ENCODE data around the gene CYP2S1. TPM values are rescaled to one million over a fixed set of nuclear protein-coding genes. Genes with fewer than 3 reads are reported as not detected.

The CYP2S1 gene
- total RNA-seq, 1 donor from 2014 or later = 17.5 TPM

GRCh38 chr19:41245843-41246242, 52.8 kb downstream of the CYP2S1 start:
- TF ChIP-seq, protein P1, sequence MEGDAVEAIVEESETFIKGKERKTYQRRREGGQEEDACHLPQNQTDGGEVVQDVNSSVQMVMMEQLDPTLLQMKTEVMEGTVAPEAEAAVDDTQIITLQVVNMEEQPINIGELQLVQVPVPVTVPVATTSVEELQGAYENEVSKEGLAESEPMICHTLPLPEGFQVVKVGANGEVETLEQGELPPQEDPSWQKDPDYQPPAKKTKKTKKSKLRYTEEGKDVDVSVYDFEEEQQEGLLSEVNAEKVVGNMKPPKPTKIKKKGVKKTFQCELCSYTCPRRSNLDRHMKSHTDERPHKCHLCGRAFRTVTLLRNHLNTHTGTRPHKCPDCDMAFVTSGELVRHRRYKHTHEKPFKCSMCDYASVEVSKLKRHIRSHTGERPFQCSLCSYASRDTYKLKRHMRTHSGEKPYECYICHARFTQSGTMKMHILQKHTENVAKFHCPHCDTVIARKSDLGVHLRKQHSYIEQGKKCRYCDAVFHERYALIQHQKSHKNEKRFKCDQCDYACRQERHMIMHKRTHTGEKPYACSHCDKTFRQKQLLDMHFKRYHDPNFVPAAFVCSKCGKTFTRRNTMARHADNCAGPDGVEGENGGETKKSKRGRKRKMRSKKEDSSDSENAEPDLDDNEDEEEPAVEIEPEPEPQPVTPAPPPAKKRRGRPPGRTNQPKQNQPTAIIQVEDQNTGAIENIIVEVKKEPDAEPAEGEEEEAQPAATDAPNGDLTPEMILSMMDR (IDR thresholded peaks at IDR 0.05; ENCODE audit: unreplicated experiment) = no peak
- peaks cover 8% of the 10 kb centered on the region for H3K36me3 Mint-ChIP-seq (ENCODE audit: low read depth, unreplicated experiment)
- DNase-seq (ENCODE audit: low spot score) = no peak
- no peak overlapping the region for H3K27ac Mint-ChIP-seq (ENCODE audit: unreplicated experiment)
- H3K4me3 Mint-ChIP-seq (ENCODE audit: unreplicated experiment) = no peak overlapping the region
- H3K27me3 Mint-ChIP-seq (ENCODE audit: unreplicated experiment) = no peaks in the 10 kb centered on the region
- no peaks in the 10 kb centered on the region for H3K4me1 Mint-ChIP-seq (ENCODE audit: unreplicated experiment)
- H3K9me3 Mint-ChIP-seq (ENCODE audit: unreplicated experiment) = no peaks in the 10 kb centered on the region

DNA sequence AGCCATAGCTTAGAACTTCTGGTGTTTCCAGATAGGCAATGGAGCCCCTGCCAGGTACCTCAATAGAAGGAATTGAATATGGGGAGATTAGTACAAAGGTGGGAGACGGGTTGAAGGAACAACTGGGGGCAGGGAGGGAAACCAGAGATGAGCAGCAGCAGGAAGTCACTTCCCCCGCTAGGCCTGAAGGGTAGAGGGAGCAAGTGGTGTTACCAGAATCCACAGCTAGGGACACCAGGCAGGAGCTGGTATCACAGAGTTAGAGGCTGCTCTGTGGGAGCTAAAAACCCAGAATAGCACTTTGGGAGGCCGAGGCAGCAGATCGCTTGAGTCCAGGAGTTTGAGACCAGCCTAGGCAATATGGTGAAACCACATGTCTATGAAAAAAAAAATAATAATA, 55.9 kb downstream of the CYP2S1 start:
- no peak overlapping the region for H3K27ac Mint-ChIP-seq (ENCODE audit: unreplicated experiment)
- no peak for DNase-seq (ENCODE audit: low spot score)
- no peak overlapping the region for H3K4me3 Mint-ChIP-seq (ENCODE audit: unreplicated experiment)
- TF ChIP-seq, protein P1 (IDR thresholded peaks at IDR 0.05; ENCODE audit: unreplicated experiment) = no peak
- no peaks in the 10 kb centered on the region for H3K4me1 Mint-ChIP-seq (ENCODE audit: unreplicated experiment)
- peaks cover 8% of the 10 kb centered on the region for H3K36me3 Mint-ChIP-seq (ENCODE audit: low read depth, unreplicated experiment)
- H3K9me3 Mint-ChIP-seq (ENCODE audit: unreplicated experiment) = no peaks in the 10 kb centered on the region
- no peaks in the 10 kb centered on the region for H3K27me3 Mint-ChIP-seq (ENCODE audit: unreplicated experiment)

DNA sequence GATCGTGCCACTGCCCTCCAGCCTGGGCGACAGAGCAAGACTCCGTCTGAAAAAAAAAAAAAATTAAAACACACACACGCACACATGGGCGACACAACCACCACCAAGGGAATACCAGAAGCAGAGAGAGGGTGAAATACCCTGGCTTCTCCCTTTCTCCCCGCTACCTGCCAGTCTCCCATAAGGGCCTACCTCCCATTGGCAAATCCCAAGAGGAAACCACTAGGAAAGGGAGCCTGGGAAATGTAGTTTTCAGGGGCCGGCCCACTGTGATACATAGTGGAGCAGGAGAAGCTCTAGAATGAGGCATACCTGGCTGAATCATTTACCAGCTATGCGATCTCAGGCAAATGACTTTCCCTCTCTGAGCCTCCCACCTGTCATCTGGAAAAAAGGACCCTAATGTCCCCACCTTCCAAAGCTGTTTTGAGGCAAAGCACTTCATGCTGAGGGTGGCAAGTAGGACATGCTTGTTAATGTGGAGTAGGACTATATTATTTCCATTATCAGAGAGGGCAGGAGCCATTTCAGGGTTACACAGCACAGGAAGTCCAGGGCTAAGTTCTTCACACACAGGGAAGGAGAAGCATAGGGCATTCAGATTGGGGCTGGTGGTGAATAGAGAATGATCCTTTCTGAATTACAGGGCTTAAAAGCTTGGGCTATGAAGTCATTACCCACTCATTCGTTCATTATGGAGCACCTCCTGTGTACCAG, 56.8 kb downstream of the CYP2S1 start:
- Mint-ChIP-seq H3K4me3 (ENCODE audit: unreplicated experiment) (no peak overlapping the region), H3K27ac (ENCODE audit: unreplicated experiment) (no peak overlapping the region), H3K36me3 (ENCODE audit: low read depth, unreplicated experiment) (peaks cover 8% of the 10 kb centered on the region), H3K9me3 (ENCODE audit: unreplicated experiment) (no peaks in the 10 kb centered on the region), H3K27me3 (ENCODE audit: unreplicated experiment) (no peaks in the 10 kb centered on the region), H3K4me1 (ENCODE audit: unreplicated experiment) (no peaks in the 10 kb centered on the region)
- DNase-seq (ENCODE audit: low spot score) = no peak
- TF ChIP-seq, protein P1 (IDR thresholded peaks at IDR 0.05; ENCODE audit: unreplicated experiment) = no peak

DNA sequence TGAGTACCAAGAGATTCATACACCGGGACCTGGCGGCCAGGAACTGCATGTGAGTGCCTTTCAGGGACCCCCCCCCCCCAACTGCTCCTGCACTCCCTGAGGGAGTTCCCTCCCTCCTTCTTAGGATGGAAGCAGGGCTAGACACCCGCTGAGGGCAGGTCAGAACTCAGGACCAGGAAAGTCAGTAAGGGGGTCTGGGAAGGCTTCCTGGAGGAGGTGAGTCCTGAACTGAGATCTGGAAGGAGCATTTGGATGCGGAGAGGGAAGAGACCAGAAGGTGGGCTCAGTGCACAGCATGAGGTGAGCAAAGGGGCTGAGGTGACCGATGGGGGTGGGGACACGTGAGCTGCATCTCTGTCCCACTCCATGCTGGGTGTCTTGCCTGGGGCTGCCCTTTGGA, 60.6 kb downstream of the CYP2S1 start:
- no peaks in the 10 kb centered on the region for H3K9me3 Mint-ChIP-seq (ENCODE audit: unreplicated experiment)
- DNase-seq (ENCODE audit: low spot score) = no peak
- peaks cover 2% of the 10 kb centered on the region for H3K27me3 Mint-ChIP-seq (ENCODE audit: unreplicated experiment)
- H3K36me3 Mint-ChIP-seq (ENCODE audit: low read depth, unreplicated experiment) = peaks cover 3% of the 10 kb centered on the region
- H3K4me1 Mint-ChIP-seq (ENCODE audit: unreplicated experiment) = no peaks in the 10 kb centered on the region
- TF ChIP-seq, protein P1 (IDR thresholded peaks at IDR 0.05; ENCODE audit: unreplicated experiment) = no peak
- H3K4me3 Mint-ChIP-seq (ENCODE audit: unreplicated experiment) = no peak overlapping the region
- H3K27ac Mint-ChIP-seq (ENCODE audit: unreplicated experiment) = no peak overlapping the region

DNA sequence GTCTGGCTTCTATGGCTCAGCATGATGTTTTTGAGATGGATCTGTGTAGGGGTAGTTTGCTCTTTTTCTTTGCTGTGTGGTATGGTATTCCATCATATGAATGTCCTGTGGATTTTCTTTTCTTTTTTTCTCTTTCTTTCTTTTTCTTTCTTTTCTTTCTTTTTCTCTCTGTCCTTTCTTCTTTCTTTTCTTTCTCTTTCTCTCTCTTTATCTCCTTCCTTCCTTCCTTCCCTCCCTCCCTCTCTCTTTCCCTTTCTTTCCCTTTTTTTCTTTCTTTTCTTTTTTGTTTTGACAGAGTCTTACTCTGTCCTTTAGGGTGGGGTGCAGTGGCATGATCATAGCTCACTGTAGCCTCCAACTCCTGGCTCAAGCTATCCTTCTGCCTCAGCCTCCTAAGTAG, 62.2 kb downstream of the CYP2S1 start:
- Mint-ChIP-seq H3K4me3 (ENCODE audit: unreplicated experiment) (no peak overlapping the region), H3K27ac (ENCODE audit: unreplicated experiment) (no peak overlapping the region), H3K4me1 (ENCODE audit: unreplicated experiment) (no peaks in the 10 kb centered on the region), H3K36me3 (ENCODE audit: low read depth, unreplicated experiment) (no peaks in the 10 kb centered on the region), H3K9me3 (ENCODE audit: unreplicated experiment) (no peaks in the 10 kb centered on the region), H3K27me3 (ENCODE audit: unreplicated experiment) (peaks cover 4% of the 10 kb centered on the region)
- TF ChIP-seq, protein P1 (IDR thresholded peaks at IDR 0.05; ENCODE audit: unreplicated experiment) = no peak
- DNase-seq (ENCODE audit: low spot score) = no peak

Measured in endothelial cell (in vitro differentiated cells).